GM23338 (cell line): ENCODE data around the gene XKR8. TPM values are rescaled to one million over a fixed set of nuclear protein-coding genes. Genes with fewer than 3 reads are reported as not detected.
A peak's percentile ranks its signal among the peaks of the same experiment; 100 is the strongest.

Experiments used
- ATAC-seq: fragments of 200-7000 bp; cut with Tn5 transposase; 3 replicates; pipeline ENCODE4 v1.9.1; 2020
- DNase-seq: peaks from one replicate; pipeline ENCODE4 v3.0.0-alpha.2; 2015; ENCODE audit warnings: low spot score
- H2AFZ ChIP-seq: fragments of 200-600 bp; sonication (generic); 2 replicates; pipeline ENCODE4 v1.8.0; 2016; ENCODE audit warnings: antibody characterized with exemption, mild to moderate bottlenecking, moderate library complexity
- H3F3A ChIP-seq: fragments of 200-600 bp; sonication (generic); replicated peaks from 2 replicates; pipeline ENCODE4 v1.8.0; 2017; ENCODE audit warnings: antibody characterized with exemption, mixed run types, low read depth
- H3K27ac ChIP-seq: fragments of 200-600 bp; sonication (generic); 2 replicates; pipeline ENCODE4 v1.6.1; 2016; ENCODE audit warnings: low read depth
- H3K27me3 ChIP-seq: fragments of 200-600 bp; sonication (generic); 2 replicates; pipeline ENCODE4 v1.8.0; 2016; ENCODE audit warnings: mild to moderate bottlenecking, mixed run types, moderate library complexity; ENCODE audit not compliant: insufficient read depth
- H3K36me3 ChIP-seq: fragments of 200-600 bp; sonication (generic); 2 replicates; pipeline ENCODE4 v1.8.0; 2016; ENCODE audit warnings: mild to moderate bottlenecking; ENCODE audit not compliant: insufficient read depth
- H3K4me1 ChIP-seq: fragments of 200-600 bp; sonication (generic); 2 replicates; pipeline ENCODE4 v1.8.0; 2016; ENCODE audit warnings: mild to moderate bottlenecking, moderate library complexity; ENCODE audit not compliant: insufficient read depth
- H3K4me2 ChIP-seq: fragments of 200-600 bp; sonication (generic); 2 replicates; pipeline ENCODE4 v1.7.1; 2017; ENCODE audit warnings: mixed run types
- H3K4me3 ChIP-seq: fragments of 200-600 bp; sonication (generic); 2 replicates; pipeline ENCODE4 v1.6.1; 2016; ENCODE audit warnings: mixed run types
- H3K79me2 ChIP-seq: fragments of 200-600 bp; sonication (generic); replicated peaks from 2 replicates; pipeline ENCODE4 v1.8.0; 2017; ENCODE audit warnings: mild to moderate bottlenecking; ENCODE audit not compliant: insufficient read depth
- H3K9me2 ChIP-seq: fragments of 200-600 bp; sonication (generic); 2 replicates; pipeline ENCODE4 v1.8.0; 2017; ENCODE audit not compliant: insufficient read depth
- H4K20me1 ChIP-seq: fragments of 200-600 bp; sonication (generic); replicated peaks from 2 replicates; pipeline ENCODE4 v1.8.0; 2017; ENCODE audit warnings: mild to moderate bottlenecking; ENCODE audit not compliant: insufficient read depth
- H3K27ac Mint-ChIP-seq: 2 replicates; pipeline ENCODE4 v1.8.0; 2020; ENCODE audit warnings: inconsistent platforms, mild to moderate bottlenecking, moderate library complexity, mixed read lengths
- H3K27me3 Mint-ChIP-seq: 3 replicates; pipeline ENCODE4 v1.8.0; 2022; ENCODE audit warnings: low read depth, mild to moderate bottlenecking, moderate library complexity, mixed read lengths, inconsistent platforms; ENCODE audit not compliant: insufficient read depth, poor library complexity
- H3K36me3 Mint-ChIP-seq: 3 replicates; pipeline ENCODE4 v1.8.0; 2021; ENCODE audit warnings: low read depth, mild to moderate bottlenecking, inconsistent platforms, moderate library complexity, mixed read lengths
- H3K4me1 Mint-ChIP-seq: 3 replicates; pipeline ENCODE4 v1.8.0; 2020; ENCODE audit warnings: mild to moderate bottlenecking, inconsistent platforms, mixed read lengths
- H3K4me3 Mint-ChIP-seq: 3 replicates; pipeline ENCODE4 v1.8.0; 2021; ENCODE audit warnings: moderate library complexity, mild to moderate bottlenecking, inconsistent platforms, mixed read lengths
- H3K9me3 Mint-ChIP-seq: 3 replicates; pipeline ENCODE4 v1.8.0; 2020; ENCODE audit warnings: moderate library complexity, mild to moderate bottlenecking, inconsistent platforms, mixed read lengths
- CREB1 ChIP-seq: fragments of 250-450 bp; sonication (Bioruptor Pico); IDR thresholded peaks from 2 replicates; pipeline ENCODE4 v1.5.0; 2020; ENCODE audit warnings: low read depth, mild to moderate bottlenecking, moderate library complexity
- EZH2 ChIP-seq: fragments of 200-600 bp; sonication (generic); IDR thresholded peaks from one replicate; pipeline ENCODE4 v1.8.0; 2017; ENCODE audit warnings: antibody characterized with exemption, mild to moderate bottlenecking, low read depth; ENCODE audit not compliant: unreplicated experiment
- EZH2phosphoT487 ChIP-seq: fragments of 200-600 bp; sonication (generic); IDR thresholded peaks from one replicate; pipeline ENCODE4 v1.8.1; 2018; ENCODE audit warnings: antibody characterized with exemption; ENCODE audit not compliant: unreplicated experiment
- JUNB ChIP-seq: IDR thresholded peaks from one replicate; pipeline ENCODE4 v1.6.1; 2016; ENCODE audit warnings: antibody characterized with exemption; ENCODE audit not compliant: unreplicated experiment
- POLR2AphosphoS5 ChIP-seq: IDR thresholded peaks from 2 replicates; pipeline ENCODE4 v1.6.1; 2016; ENCODE audit warnings: antibody characterized with exemption, low read depth
- STAT1 ChIP-seq: IDR thresholded peaks from one replicate; pipeline ENCODE4 v1.6.1; 2016; ENCODE audit warnings: antibody characterized with exemption; ENCODE audit not compliant: unreplicated experiment
- ZNF331 ChIP-seq: fragments of 250-450 bp; sonication (Bioruptor Pico); IDR thresholded peaks from 2 replicates; pipeline ENCODE4 v1.5.0; 2020; ENCODE audit warnings: low read depth, mild to moderate bottlenecking, moderate library complexity
- ZNF462 ChIP-seq: fragments of 250-450 bp; sonication (Bioruptor Pico); IDR thresholded peaks from 2 replicates; pipeline ENCODE4 v1.5.0; 2020; ENCODE audit warnings: mild to moderate bottlenecking, moderate library complexity
- polyA plus RNA-seq: library from polyadenylated mRNA; unstranded; fragments of >200 nt; fragmentation: Nextera tagmentation; extraction: Ambion mirVana; gene quantifications from 2 replicates; pipeline ENCODE4 v1.2.1, GENCODE V29; 2016
- total RNA-seq: library from RNA; depleted of rRNA; stranded (reverse); fragments of >200 nt; shearing (Covaris generic); gene quantifications from 2 replicates; pipeline ENCODE4 v1.2.3, GENCODE V29; 2014
- TF ChIP-seq, protein P1 (sequence below): IDR thresholded peaks from one replicate; pipeline ENCODE4 v1.6.1; 2018; ENCODE audit warnings: antibody characterized with exemption; ENCODE audit not compliant: unreplicated experiment
- TF ChIP-seq, protein P2 (sequence below), 2 experiments: fragments of 200-600 bp in 1 of 2; sonication (generic) in 1 of 2; conservative IDR thresholded peaks; 2 replicates each; pipeline versions ENCODE4 v1.5.1 to v1.6.1; 2016 to 2017; ENCODE audit warnings: antibody characterized with exemption in 2 of 2, low read depth in 2 of 2, mild to moderate bottlenecking in 2 of 2, moderate library complexity in 1 of 2

Gene XKR8
- total and polyA plus RNA-seq, 2 experiments from 2014 or later: 8.2 to 13.1 TPM

DNA sequence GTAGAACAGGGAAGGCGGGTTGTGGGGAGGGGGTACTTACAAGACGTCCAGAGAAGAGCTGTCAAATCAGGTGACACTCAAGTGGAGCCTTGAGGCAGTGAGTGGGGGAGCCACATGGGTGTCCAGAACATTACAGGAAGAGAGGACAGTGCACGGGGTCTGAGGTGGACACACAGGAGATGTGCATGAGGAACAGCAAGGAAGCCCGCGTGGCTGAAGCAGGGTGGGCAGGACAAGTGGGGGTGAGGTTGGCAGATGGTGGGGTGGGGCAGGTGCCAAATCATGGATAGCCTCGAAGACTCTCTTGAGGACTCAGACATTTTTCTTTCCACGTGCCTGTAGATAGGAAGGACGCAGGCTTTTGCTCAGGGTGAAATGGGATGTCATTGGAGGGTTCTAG is 24.1 kb upstream of the XKR8 start:
- peaks cover 52% of the 10 kb centered on the region for H3K4me1 Mint-ChIP-seq

More for the DNA sequence above, 24.1 kb upstream of the XKR8 start:
- TF ChIP-seq POLR2AphosphoS5 (no peak), EZH2 (no peak), ZNF331 (CRISPR knock-in tag) (no peak), JUNB (no peak), EZH2phosphoT487 (no peak), STAT1 (no peak), CREB1 (CRISPR knock-in tag) (no peak), ZNF462 (CRISPR knock-in tag) (no peak)
- TF ChIP-seq, protein P1, sequence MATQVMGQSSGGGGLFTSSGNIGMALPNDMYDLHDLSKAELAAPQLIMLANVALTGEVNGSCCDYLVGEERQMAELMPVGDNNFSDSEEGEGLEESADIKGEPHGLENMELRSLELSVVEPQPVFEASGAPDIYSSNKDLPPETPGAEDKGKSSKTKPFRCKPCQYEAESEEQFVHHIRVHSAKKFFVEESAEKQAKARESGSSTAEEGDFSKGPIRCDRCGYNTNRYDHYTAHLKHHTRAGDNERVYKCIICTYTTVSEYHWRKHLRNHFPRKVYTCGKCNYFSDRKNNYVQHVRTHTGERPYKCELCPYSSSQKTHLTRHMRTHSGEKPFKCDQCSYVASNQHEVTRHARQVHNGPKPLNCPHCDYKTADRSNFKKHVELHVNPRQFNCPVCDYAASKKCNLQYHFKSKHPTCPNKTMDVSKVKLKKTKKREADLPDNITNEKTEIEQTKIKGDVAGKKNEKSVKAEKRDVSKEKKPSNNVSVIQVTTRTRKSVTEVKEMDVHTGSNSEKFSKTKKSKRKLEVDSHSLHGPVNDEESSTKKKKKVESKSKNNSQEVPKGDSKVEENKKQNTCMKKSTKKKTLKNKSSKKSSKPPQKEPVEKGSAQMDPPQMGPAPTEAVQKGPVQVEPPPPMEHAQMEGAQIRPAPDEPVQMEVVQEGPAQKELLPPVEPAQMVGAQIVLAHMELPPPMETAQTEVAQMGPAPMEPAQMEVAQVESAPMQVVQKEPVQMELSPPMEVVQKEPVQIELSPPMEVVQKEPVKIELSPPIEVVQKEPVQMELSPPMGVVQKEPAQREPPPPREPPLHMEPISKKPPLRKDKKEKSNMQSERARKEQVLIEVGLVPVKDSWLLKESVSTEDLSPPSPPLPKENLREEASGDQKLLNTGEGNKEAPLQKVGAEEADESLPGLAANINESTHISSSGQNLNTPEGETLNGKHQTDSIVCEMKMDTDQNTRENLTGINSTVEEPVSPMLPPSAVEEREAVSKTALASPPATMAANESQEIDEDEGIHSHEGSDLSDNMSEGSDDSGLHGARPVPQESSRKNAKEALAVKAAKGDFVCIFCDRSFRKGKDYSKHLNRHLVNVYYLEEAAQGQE: no peak
- TF ChIP-seq, protein P2, sequence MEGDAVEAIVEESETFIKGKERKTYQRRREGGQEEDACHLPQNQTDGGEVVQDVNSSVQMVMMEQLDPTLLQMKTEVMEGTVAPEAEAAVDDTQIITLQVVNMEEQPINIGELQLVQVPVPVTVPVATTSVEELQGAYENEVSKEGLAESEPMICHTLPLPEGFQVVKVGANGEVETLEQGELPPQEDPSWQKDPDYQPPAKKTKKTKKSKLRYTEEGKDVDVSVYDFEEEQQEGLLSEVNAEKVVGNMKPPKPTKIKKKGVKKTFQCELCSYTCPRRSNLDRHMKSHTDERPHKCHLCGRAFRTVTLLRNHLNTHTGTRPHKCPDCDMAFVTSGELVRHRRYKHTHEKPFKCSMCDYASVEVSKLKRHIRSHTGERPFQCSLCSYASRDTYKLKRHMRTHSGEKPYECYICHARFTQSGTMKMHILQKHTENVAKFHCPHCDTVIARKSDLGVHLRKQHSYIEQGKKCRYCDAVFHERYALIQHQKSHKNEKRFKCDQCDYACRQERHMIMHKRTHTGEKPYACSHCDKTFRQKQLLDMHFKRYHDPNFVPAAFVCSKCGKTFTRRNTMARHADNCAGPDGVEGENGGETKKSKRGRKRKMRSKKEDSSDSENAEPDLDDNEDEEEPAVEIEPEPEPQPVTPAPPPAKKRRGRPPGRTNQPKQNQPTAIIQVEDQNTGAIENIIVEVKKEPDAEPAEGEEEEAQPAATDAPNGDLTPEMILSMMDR (conservative IDR thresholded peaks at IDR 0.05; ENCODE audit: low read depth in 2 of 2): no peak
- no peak overlapping the region for H3K27ac ChIP-seq
- H3K36me3 ChIP-seq: 0 out of 2 replicates have a peak, but pooled peaks cover 6% of the 10 kb centered on the region
- H3K79me2 ChIP-seq: peaks cover 44% of the 10 kb centered on the region
- no peak for ATAC-seq
- H3K9me2 ChIP-seq: no peaks in the 10 kb centered on the region
- no peak overlapping the region for H2AFZ ChIP-seq
- H3K27me3 ChIP-seq: no peaks in the 10 kb centered on the region
- peaks cover 33% of the 10 kb centered on the region for H3K4me1 ChIP-seq
- H3K4me3 ChIP-seq: peak overlapping the region; percentile 69
- H3F3A ChIP-seq: peaks cover 21% of the 10 kb centered on the region
- H4K20me1 ChIP-seq: peaks cover 3% of the 10 kb centered on the region; the same call in 1 of the 2 replicates
- Mint-ChIP-seq H3K4me3 (peak overlapping the region; percentile 90), H3K36me3 (0 out of 3 replicates have a peak, but pooled peaks cover 3% of the 10 kb centered on the region), H3K27me3 (peaks cover 10% of the 10 kb centered on the region), H3K9me3 (no peaks in the 10 kb centered on the region), H3K27ac (no peak overlapping the region)
- H3K4me2 ChIP-seq: peak overlapping the region; percentile 91
- no peak for DNase-seq
